ENCODE data around the gene C10orf53.
"Not testable (repeated sequence)": the region's sequence is repeated elsewhere in the genome, so short reads cannot be mapped to it uniquely, and the experiment has no call there.

C10orf53 gene

GRCh38 chr10:49652421-49653272, 26.8 kb upstream of the C10orf53 start:
- DNase-seq (ENCODE audit: low spot score): no peak
- FAIRE-seq: no peak

DNA sequence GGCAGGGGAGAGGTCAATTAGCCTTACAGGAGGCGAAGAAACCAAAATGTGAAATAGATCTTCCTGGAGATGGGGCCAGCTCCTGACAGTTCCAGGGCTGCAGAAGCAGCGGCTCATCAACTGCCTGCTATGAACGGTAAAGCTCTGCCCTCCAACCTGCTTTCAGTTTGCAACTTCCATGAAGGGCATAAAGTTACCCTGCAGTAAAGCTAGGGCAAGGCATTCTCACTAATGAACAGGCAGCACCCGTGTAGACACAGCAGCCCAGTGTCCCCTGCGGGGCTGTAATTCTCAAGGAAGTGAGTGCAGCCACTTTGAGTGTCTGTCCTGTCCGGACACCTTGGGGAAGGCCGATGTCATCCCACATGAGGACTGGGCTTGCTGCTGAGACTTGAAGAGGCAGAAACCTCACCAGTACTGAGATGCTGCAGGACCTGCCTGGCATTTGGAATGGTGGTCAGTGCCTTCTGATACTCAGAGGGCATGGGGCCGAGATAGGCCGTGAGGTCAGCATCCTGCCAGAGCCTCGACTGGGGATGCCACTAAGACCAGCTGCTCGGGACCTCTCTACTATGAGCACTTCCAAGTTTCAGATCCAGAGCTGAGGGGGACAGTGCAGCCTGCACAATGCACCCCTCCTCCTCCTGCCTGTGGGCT, 26.1 kb upstream of the C10orf53 start:
- DNase-seq (ENCODE audit: low spot score) (no peak), FAIRE-seq (no peak)

GRCh38 chr10:49654036-49654693, 25.3 kb upstream of the C10orf53 start:
- DNase-seq (ENCODE audit: low spot score) (no peak), FAIRE-seq (no peak)

GRCh38 chr10:49655099-49655498, 24.4 kb upstream of the C10orf53 start:
- no peak for FAIRE-seq
- DNase-seq (ENCODE audit: low spot score): no peak

DNA sequence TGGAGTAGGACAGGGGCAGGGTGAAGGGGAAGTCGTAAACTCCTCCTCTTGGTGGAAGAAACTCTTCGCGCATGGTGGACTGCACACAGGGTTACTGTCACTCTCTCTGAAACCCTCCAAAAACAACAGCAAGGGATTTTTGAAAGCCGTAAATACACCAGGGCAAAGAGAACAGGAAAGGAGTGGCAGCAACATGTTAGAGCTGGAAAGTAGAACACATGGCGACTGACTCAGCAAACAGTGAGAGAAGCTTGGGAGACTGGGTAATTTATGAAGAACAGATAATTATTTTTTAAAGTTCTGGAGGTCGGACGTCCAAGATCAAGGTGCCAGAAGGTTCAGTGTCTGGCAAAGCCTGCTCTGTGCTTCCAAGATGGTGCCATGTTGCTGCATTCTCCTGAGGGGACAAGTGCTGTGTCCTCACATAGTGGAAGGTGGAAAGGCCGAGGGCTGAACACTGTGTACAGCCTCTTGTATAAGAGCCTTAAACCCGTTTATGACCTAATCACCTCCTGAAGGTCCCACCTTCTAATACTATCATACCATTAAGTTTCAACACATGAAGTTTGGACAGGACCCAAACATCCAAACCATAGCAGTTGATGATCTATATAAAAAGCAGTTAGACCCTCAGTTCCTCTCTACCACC, 22.5 kb upstream of the C10orf53 start:
- no peak for DNase-seq (ENCODE audit: low spot score)
- no peak for FAIRE-seq

GRCh38 chr10:49657606-49658005, 21.8 kb upstream of the C10orf53 start:
- FAIRE-seq (no peak), DNase-seq (ENCODE audit: low spot score) (no peak)

DNA sequence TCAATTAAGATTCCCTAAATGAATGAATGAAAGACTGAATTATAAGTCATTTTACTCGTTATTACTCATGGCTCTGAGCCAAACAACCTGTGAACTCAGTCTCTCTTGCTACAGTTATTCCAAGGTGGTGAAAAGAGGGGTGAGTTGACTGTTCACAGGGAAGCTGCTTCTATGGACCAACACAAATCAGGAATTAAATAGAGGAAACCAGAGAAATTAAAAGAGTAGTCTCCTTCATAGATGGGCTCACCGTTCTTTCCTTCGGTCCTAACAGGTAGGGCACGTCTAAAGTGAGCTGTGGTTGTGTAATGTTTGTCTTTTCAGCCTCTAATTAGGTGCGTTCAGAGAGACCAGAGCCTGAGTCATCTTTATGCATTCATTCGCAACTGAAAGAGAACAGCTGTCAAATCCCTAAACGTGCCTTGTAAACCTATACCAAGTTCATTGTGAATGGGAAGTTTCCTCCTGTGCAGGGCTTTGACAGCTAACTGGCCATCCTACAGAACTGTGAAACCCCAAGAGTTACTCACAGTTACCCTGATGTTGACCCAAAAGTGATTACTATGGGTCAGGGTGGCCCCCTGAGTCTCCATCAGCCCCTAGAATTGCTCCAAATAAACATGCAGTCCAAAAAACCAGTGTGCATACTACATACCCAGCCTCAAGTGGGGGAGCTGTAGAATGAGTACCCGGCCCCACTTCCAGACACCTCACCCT, 18.2 kb upstream of the C10orf53 start:
- no peak for DNase-seq (ENCODE audit: low spot score)
- FAIRE-seq: no peak

DNA sequence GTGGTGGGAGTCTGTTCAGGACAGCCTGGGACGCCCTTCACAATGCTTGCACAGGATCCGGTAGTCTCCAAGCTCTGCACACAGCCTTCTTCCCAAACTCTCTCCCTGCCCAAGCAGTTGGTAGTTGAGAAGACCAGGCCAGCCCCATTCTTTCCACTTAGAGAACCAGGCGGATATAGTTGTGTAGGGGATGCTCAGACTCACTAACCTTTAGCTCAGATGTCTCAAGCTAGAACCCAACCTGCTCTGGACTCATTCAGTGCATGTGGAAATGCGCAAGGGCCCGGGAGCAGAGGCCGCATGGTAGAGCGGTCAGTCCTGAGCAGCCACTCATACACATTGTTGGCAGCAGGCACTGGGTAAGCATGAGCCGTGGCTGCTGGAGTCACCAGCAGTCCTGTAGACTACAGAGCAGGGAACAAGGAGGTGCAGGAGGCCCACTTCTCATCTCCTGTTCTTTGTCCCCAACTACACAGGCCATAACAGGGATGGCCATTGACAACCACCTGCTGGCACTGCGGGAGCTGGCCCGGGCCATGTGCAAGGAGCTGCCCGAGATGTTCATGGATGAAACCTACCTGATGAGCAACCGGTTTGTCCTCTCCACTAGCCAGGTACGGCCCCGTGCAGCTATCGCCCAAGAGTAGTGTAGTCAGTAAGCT, 17.2 kb upstream of the C10orf53 start:
- DNase-seq (ENCODE audit: low spot score) (no peak), FAIRE-seq (no peak)

DNA sequence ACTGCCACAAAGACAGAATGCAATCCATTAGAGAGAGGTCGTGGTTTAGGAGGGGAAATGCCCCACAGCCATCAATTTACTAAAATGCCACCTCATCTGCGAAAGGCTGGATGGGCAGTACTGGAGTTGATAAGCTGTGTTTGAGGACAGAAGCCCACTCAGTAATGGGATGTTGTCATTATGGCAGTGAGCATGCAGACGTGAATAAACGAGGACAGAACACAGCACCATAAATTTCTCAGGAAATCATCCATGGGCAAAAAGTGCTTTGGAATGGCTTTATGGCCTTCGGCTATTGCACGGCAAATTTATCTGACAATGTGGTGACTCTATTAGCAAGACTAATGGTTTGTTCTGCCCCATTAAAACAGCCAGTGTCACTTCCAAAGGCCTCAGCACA, 15.9 kb upstream of the C10orf53 start:
- FAIRE-seq (no peak), DNase-seq (ENCODE audit: low spot score) (no peak)

- FAIRE-seq (no peak), DNase-seq (ENCODE audit: low spot score) (no peak)
Measured at GRCh38 chr10:49664006-49664841, 15.2 kb upstream of the C10orf53 start.

DNA sequence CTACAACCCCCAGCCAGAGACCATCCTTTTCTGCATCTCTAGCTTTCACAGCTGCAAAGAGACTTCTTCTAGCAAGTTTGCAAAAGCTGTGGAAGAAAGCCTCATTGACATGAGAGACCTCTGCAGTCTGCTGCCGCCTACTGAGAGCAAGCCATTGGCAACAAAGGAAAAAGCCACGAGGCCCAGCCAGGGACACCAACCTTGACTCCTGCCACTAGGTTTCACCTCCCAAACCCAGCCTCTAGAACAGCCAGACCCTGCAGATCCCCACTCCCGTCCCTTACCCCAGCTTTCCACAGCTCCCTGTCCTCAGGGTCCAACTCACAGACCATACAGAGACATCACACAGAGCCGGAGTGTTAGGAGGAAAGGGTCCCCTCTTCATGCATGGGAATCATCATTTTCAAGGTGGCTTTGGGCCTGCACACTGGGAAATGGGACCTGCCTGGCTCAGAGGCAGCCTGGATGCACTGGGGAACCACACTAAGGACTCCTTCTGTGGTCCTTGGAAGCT, 14.6 kb upstream of the C10orf53 start:
- FAIRE-seq (no peak), DNase-seq (ENCODE audit: low spot score) (no peak)

GRCh38 chr10:49666054-49666615, 13.3 kb upstream of the C10orf53 start:
- FAIRE-seq: no peak
- DNase-seq (ENCODE audit: low spot score): no peak

- no peak for FAIRE-seq
- DNase-seq (ENCODE audit: low spot score): no peak
Measured at GRCh38 chr10:49666685-49667084, 12.8 kb upstream of the C10orf53 start.

- no peak for FAIRE-seq
- DNase-seq (ENCODE audit: low spot score): no peak
Measured at GRCh38 chr10:49667991-49668390, 11.5 kb upstream of the C10orf53 start.

- no peak for FAIRE-seq
Measured at GRCh38 chr10:49668684-49669083, 10.8 kb upstream of the C10orf53 start.

DNA sequence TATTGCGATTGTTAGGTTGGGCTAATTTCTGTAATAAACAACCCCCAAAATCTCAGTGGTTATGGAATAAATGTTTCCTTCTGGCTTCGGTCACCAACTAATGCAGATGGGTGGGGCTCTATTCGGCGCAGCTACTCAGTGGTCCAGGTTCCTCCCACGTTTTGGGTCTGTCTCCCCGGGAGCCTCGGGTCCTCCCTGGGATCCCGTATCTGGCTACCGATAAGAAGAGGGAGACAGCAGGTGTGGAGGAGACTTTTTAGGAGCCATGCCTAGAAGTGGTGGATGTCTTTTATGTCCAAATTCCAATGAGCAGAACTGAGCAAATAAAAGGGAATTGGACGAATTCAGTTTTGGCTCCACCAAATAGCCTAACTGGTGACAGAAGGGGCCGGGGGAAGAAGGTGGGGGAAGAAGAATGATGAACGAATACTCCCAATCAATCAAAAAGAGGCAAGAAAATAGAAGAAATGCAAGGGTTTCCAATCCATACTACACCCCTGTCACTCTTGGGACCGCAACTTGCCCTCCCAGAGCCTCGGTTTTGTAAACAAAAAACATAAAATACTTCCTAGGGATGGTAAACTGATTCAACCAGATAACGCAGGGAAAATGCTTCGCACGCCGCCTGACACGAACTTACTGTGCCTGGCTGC, 498 bp upstream of the C10orf53 start:
- FAIRE-seq: no peak
- no peak for DNase-seq (ENCODE audit: low spot score)

More at GRCh38 chr10:49668684-49669083, 10.8 kb upstream of the C10orf53 start:
- DNase-seq (ENCODE audit: low spot score): no peak

DNA sequence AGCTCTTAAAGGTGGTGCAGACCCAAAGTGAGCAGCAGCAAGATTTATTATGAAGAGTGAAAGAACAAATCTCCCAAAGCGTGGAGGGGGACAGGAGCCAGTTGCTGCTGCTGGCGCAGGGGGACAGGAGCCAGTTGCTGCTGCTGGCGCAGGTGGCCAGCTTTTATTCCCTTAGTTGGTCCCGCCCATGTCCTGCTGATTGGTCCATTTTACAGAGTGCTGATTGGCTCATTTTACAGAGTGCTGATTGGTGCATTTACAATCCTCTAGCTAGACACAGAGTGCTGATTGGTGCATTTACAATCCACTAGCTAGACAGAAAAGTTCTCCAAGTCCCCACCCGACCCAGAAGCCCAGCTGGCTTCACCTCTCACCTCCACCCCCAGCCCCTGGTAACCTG, 3.0 kb downstream of the C10orf53 start:
- not testable (repeated sequence) for DNase-seq (ENCODE audit: low spot score); FAIRE-seq

- DNase-seq (ENCODE audit: low spot score) (no peak), FAIRE-seq (no peak)
Measured at GRCh38 chr10:49682879-49683278, 3.4 kb downstream of the C10orf53 start.

DNA sequence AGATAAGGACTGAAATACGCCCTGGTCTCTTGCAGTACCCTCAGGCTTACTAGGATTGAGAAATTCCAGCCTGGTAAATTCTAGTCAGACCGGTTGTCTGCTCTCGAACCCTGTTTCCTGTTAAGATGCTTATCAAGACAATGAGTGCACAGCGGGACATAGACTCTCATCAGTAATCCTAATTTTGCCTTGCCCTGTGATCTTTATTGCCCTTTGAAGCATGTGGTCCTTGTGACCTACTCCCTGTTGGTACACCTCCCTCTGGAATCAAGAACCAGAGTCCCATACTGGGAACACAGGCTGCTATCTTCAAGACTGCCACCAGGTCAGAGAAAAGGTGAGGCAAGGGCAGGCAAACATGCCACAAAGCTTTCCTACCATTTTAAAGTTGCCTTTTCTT, 7.2 kb downstream of the C10orf53 start:
- DNase-seq (ENCODE audit: low spot score): no peak
- no peak for FAIRE-seq

Measured in RCC 7860 (cell line).